Endothelial cell of umbilical vein (primary cell): ENCODE data around the gene GNA12. TPM values are rescaled to one million over a fixed set of nuclear protein-coding genes. Genes with fewer than 3 reads are reported as not detected.

Source experiments
- Bru-seq: library from RNA; stranded (reverse); fragments of 400-500 nt; gene quantifications from one replicate; lab custom pipeline; 2021; lab: Mats Ljungman, UMichigan
- BruChase-seq, 2 experiments: library from RNA; stranded (reverse); fragments of 400-500 nt; gene quantifications; one replicate each; lab custom pipeline; 2021; lab: Mats Ljungman, UMichigan
- BruUV-seq: library from RNA; stranded (reverse); fragments of 400-500 nt; replicated peaks from 2 replicates; lab custom pipeline; 2021; lab: Mats Ljungman, UMichigan
- CTCF ChIA-PET: fragments of 300-600, 350-600 bp; sonication (Branson Sonifier 250); formaldehyde crosslinking; loops from one replicate; lab custom pipeline; 2021; ENCODE audit warnings: antibody characterized with exemption, inconsistent platforms; lab: Charles Lee
- POLR2A ChIA-PET: fragments of 300-600, 350-600 bp; sonication (Branson Sonifier 250); formaldehyde crosslinking; loops from one replicate; lab custom pipeline; 2021; ENCODE audit warnings: antibody characterized with exemption, inconsistent platforms; lab: Charles Lee
- DNase-seq: peaks from one replicate; pipeline ENCODE4 v3.0.0-alpha.2; 2011; ENCODE audit warnings: low read depth, low spot score
- FAIRE-seq: peaks from 2 replicates; lab custom pipeline; 2011; peaks lifted over from hg19 to GRCh38; lab: Jason Lieb, UNC
- H2AFZ ChIP-seq: 2 replicates; pipeline ENCODE4 v1.6.0; 2012; ENCODE audit warnings: low read depth, low read length, control low read depth, inconsistent platforms
- H3K27ac ChIP-seq: 2 replicates; pipeline ENCODE4 v1.5.1; 2011; ENCODE audit warnings: low read depth, mild to moderate bottlenecking, control low read depth, low read length, moderate library complexity; ENCODE audit not compliant: insufficient read depth
- H3K27me3 ChIP-seq, 2 experiments: 2 replicates each; pipeline versions ENCODE4 v1.6.0 to v1.6.1; 2011; ENCODE audit warnings: low read length in 2 of 2, mixed read lengths in 1 of 2; ENCODE audit not compliant: control insufficient read depth in 2 of 2, insufficient read depth in 2 of 2
- H3K36me3 ChIP-seq, 2 experiments: 2 replicates in 1 of 2; 3 replicates in 1 of 2; pipeline ENCODE4 v1.5.1; 2011; ENCODE audit warnings: low read length in 2 of 2, mild to moderate bottlenecking in 1 of 2, moderate library complexity in 1 of 2; ENCODE audit not compliant: control insufficient read depth in 2 of 2, insufficient read depth in 2 of 2; ENCODE audit errors: extremely low read depth in 1 of 2
- H3K4me1 ChIP-seq: 3 replicates; pipeline ENCODE4 v1.5.1; 2011; ENCODE audit warnings: mild to moderate bottlenecking, low read length; ENCODE audit not compliant: control insufficient read depth, insufficient read depth; ENCODE audit errors: extremely low read depth
- H3K4me2 ChIP-seq: 2 replicates; pipeline ENCODE4 v1.6.1; 2011; ENCODE audit warnings: low read length, control low read depth, mixed read lengths; ENCODE audit not compliant: insufficient read depth
- H3K4me3 ChIP-seq, 3 experiments: fragments of 200-600 bp in 1 of 3; sonication (generic), shearing (Covaris generic) in 1 of 3; replicated peaks in 1 of 3; 2 replicates each; pipeline ENCODE4 v1.5.1; 2011 to 2016; ENCODE audit warnings: control low read depth in 3 of 3, low read length in 3 of 3, mild to moderate bottlenecking in 2 of 3, inconsistent platforms in 1 of 3, low read depth in 1 of 3, moderate library complexity in 1 of 3; ENCODE audit not compliant: insufficient read depth in 1 of 3
- H3K79me2 ChIP-seq: 2 replicates; pipeline ENCODE4 v1.6.0; 2012; ENCODE audit warnings: low read length, inconsistent platforms; ENCODE audit not compliant: control insufficient read depth, insufficient read depth
- H3K9ac ChIP-seq: replicated peaks from 2 replicates; pipeline ENCODE3; 2011; ENCODE audit warnings: low read length, control low read depth; ENCODE audit not compliant: insufficient read depth; ENCODE audit errors: extremely low read depth
- H3K9me1 ChIP-seq: replicated peaks from 3 replicates; pipeline ENCODE4 v1.6.0; 2011; ENCODE audit warnings: mild to moderate bottlenecking, low read length; ENCODE audit not compliant: control insufficient read depth, insufficient read depth; ENCODE audit errors: extremely low read depth
- H3K9me3 ChIP-seq: replicated peaks from 2 replicates; pipeline ENCODE4 v1.5.1; 2012; ENCODE audit warnings: low read length, inconsistent platforms; ENCODE audit not compliant: control insufficient read depth, insufficient read depth
- H4K20me1 ChIP-seq: replicated peaks from 2 replicates; pipeline ENCODE3; 2011; ENCODE audit warnings: mild to moderate bottlenecking, low read length; ENCODE audit not compliant: control insufficient read depth, insufficient read depth; ENCODE audit errors: extremely low read depth
- MYC ChIP-seq: IDR thresholded peaks from one replicate; pipeline ENCODE4 v1.6.1; 2011; ENCODE audit warnings: mild to moderate bottlenecking, low read depth, low read length
- POLR2A ChIP-seq: IDR thresholded peaks from 2 replicates; pipeline ENCODE4 v1.6.1; 2012; ENCODE audit warnings: low read depth, mild to moderate bottlenecking, control low read depth, low read length
- dilution Hi-C: fragments of 300-500 bp; cut with MboI; formaldehyde crosslinking; loops from one replicate; pipeline ENCODE4 v1.15.0; 2019; ENCODE audit warnings: low sequenced_read_pairs; ENCODE audit not compliant: extremely low pct_ligation_motif_present
- intact Hi-C: fragments of 100-400 bp; cut with micrococcal nuclease; formaldehyde crosslinking; loops from one replicate; pipeline ENCODE4 v1.10.0; 2022
- long read RNA-seq: library from polyadenylated mRNA; stranded (forward); transcript quantifications from one replicate; pipeline ENCODE4 v2.0.0, GENCODE V29; 2021
- polyA minus RNA-seq, 3 experiments: library from RNA; depleted of rRNA, polyadenylated mRNA; stranded (reverse); fragments of >200 nt; gene quantifications; 1 replicate in 1 of 3; 2 replicates in 2 of 3; pipeline ENCODE4 v1.2.3, GENCODE V29; 2011
- polyA plus RNA-seq, 4 experiments: library from polyadenylated mRNA; depleted of rRNA in 3 of 4; stranded (reverse) in 3 of 4; unstranded in 1 of 4; fragments of >200 nt; gene quantifications; 2 replicates each; pipeline versions ENCODE4 v1.2.1 to v1.2.3, GENCODE V29; 2011 to 2012; ENCODE audit warnings: missing spikeins in 1 of 4
- total RNA-seq: library from RNA; stranded (reverse); gene quantifications from 2 replicates; pipeline ENCODE4 v1.2.3, GENCODE V29; 2021

Gene GNA12, protein sequence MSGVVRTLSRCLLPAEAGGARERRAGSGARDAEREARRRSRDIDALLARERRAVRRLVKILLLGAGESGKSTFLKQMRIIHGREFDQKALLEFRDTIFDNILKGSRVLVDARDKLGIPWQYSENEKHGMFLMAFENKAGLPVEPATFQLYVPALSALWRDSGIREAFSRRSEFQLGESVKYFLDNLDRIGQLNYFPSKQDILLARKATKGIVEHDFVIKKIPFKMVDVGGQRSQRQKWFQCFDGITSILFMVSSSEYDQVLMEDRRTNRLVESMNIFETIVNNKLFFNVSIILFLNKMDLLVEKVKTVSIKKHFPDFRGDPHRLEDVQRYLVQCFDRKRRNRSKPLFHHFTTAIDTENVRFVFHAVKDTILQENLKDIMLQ
- total RNA-seq = 56.0 and 63.0 TPM in 2 replicates
- 75.1 and 95.5 TPM in 2 replicates for polyA plus RNA-seq
- 71.0 and 81.6 TPM in 2 replicates for polyA plus RNA-seq (2011; cell fraction: cytosol; rRNA removed)
- polyA plus RNA-seq (2011; cell fraction: nucleus; rRNA removed) = 43.9 and 56.3 TPM in 2 replicates
- polyA plus RNA-seq (2012) = 56.8 and 58.8 TPM in 2 replicates
- polyA minus RNA-seq = 106 TPM in 2 replicates
- polyA minus RNA-seq (2011; cell fraction: cytosol; rRNA and poly(A)+ RNA removed) = 18.8 TPM
- polyA minus RNA-seq (2011; cell fraction: nucleus; rRNA and poly(A)+ RNA removed) = 35.5 and 39.8 TPM in 2 replicates
- percentile 81 among the genes with signal in this experiment for Bru-seq, nascent RNA
- BruChase-seq, experiment 1, labeled RNA remaining after a 6-hour chase = percentile 83 among the genes with signal in this experiment
- percentile 76 among the genes with signal in this experiment for BruChase-seq, experiment 2, labeled RNA remaining after a 2-hour chase
- long read RNA-seq, full-length matches to known transcripts = 224 of 268 reads
- long read RNA-seq, partial matches to known transcripts = 25 of 268 reads
- long read RNA-seq, other reads (novel, unspliced or antisense) = 19 of 268 reads

DNA sequence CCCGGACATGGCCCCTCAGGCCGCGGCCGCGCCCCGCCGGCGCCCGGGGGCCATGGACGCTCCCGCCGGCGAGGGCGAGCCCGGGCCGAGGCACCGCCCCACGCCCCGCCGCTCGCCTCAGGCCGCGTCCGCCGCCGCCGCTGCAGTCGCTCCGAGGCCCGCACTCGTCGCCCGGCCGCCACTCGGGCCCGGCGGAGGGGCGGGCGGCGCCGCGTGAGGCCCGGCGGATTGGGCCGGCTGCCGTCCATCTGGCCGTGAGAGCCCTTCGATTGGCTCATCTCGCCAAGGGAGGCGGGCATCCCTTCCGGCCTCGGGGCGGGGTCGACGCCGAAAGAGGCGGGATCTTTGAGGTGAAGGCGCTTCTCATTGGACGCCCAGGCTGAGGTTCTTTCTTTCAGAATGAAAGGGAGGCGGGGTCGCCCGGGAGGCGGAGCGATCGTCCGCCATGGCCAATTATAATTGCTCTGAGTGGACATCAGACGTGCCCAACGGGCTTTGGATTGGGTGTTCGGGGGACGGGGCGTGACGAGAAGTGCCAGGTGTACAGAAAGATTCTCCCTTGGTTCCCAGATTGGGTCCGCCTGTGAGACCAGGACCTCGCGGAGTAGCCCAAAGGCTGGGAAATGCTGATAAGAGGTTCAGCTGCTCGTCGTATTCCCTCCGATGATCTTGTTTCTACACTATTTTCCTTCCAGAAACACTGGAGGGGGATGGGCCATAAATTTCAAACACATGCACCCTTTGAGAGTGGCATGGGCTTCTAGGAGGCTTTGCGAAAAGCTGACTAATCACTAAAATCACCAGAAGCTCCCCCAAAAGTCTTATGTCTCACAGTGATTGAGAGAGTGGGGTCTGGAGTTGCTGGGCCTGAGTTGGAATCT, at the start of gene GNA12:
TSS of gene GNA12 (minus strand) at position 156 of the 881 bp plus-strand sequence. CDS start at position 9, 147 bp downstream.
- TF ChIP-seq MYC = no peak
- peak; percentile 30 for TF ChIP-seq POLR2A
- H3K9me3 ChIP-seq = no peaks in the 10 kb centered on the region
- peak within 1 kb of the TSS; percentile 51 for H3K9ac ChIP-seq
- ChIA-PET CTCF (no interaction called here), POLR2A (no interaction called here)
- peak within 1 kb of the TSS; percentile 51 for H2AFZ ChIP-seq
- peak within 1 kb of the TSS; percentile 47 for H3K4me2 ChIP-seq
- intact Hi-C loops = loop anchor here (1.0 to 2.0 kb wide), 3 partner anchors 19 to 110 kb away; no protein-coding TSS in a partner anchor
- no peaks in the 10 kb centered on the region for H3K36me3 ChIP-seq
- no peak within 1 kb of the TSS for H3K27ac ChIP-seq
- dilution Hi-C loops = no loop called here
- H3K4me1 ChIP-seq = peaks cover 2% of the 10 kb centered on the region
- no peaks in the 10 kb centered on the region for H3K27me3 ChIP-seq
- H3K9me1 ChIP-seq = no peaks in the 10 kb centered on the region
- FAIRE-seq (peak; percentile 100), DNase-seq (peak; percentile 100)
- BruUV-seq = TSS peak; percentile 36
- peaks cover 38% of the 10 kb centered on the region for H3K79me2 ChIP-seq
- no peaks in the 10 kb centered on the region for H4K20me1 ChIP-seq
- peak within 1 kb of the TSS; percentile 57 to 89 (median 61) for H3K4me3 ChIP-seq
